GM18505 (cell line): ENCODE results near the gene SCGN.

Experiments used
- ATAC-seq: cut with Tn5 transposase; IDR thresholded peaks from one replicate; pipeline ENCODE4 v1.9.1; 2021; ENCODE audit not compliant: unreplicated experiment
- POLR2A ChIP-seq: IDR thresholded peaks from 4 replicates; pipeline ENCODE4 v1.6.1; 2011; ENCODE audit warnings: borderline replicate concordance; ENCODE audit not compliant: insufficient read depth, insufficient read length; ENCODE audit errors: extremely low read depth

SCGN gene

GRCh38 chr6:25652007-25652515 is at the start of gene SCGN:
SCGN (plus strand) TSS chr6:25652215; CDS start chr6:25652404, 189 bp downstream.
- TF ChIP-seq POLR2A: no peak
- ATAC-seq: no peak

- TF ChIP-seq POLR2A: no peak
- ATAC-seq: no peak
Measured at GRCh38 chr6:25602674-25602982, 49.4 kb upstream of the SCGN start.

GRCh38 chr6:25603251-25603650 is 48.8 kb upstream of the SCGN start:
- TF ChIP-seq POLR2A: no peak
- ATAC-seq: no peak

GRCh38 chr6:25606151-25606550 is 45.9 kb upstream of the SCGN start:
- no peak for TF ChIP-seq POLR2A
- ATAC-seq: no peak

- ATAC-seq: no peak
- no peak for TF ChIP-seq POLR2A
Measured at GRCh38 chr6:25608558-25609174, 43.3 kb upstream of the SCGN start.

GRCh38 chr6:25612666-25613065 is 39.3 kb upstream of the SCGN start:
- no peak for TF ChIP-seq POLR2A
- no peak for ATAC-seq

- ATAC-seq: no peak
- TF ChIP-seq POLR2A: no peak
Measured at GRCh38 chr6:25613415-25613814, 38.6 kb upstream of the SCGN start.

GRCh38 chr6:25614052-25614451 is 38.0 kb upstream of the SCGN start:
- ATAC-seq: no peak
- no peak for TF ChIP-seq POLR2A

- TF ChIP-seq POLR2A: no peak
- ATAC-seq: no peak
Measured at GRCh38 chr6:25615471-25615870, 36.5 kb upstream of the SCGN start.

- no peak for ATAC-seq
- TF ChIP-seq POLR2A: no peak
Measured at GRCh38 chr6:25617997-25618396, 34.0 kb upstream of the SCGN start.

- no peak for TF ChIP-seq POLR2A
- ATAC-seq: no peak
Measured at GRCh38 chr6:25619217-25619616, 32.8 kb upstream of the SCGN start.

GRCh38 chr6:25620391-25620790 is 31.6 kb upstream of the SCGN start:
- no peak for ATAC-seq
- no peak for TF ChIP-seq POLR2A

- ATAC-seq: no peak
- no peak for TF ChIP-seq POLR2A
Measured at GRCh38 chr6:25623065-25623464, 28.9 kb upstream of the SCGN start.

- no peak for TF ChIP-seq POLR2A
- ATAC-seq: no peak
Measured at GRCh38 chr6:25623879-25624278, 28.1 kb upstream of the SCGN start.

GRCh38 chr6:25627001-25627400 is 25.0 kb upstream of the SCGN start:
- TF ChIP-seq POLR2A: no peak
- no peak for ATAC-seq
